ENCODE data around the gene IFNLR1.

The IFNLR1 gene

DNA sequence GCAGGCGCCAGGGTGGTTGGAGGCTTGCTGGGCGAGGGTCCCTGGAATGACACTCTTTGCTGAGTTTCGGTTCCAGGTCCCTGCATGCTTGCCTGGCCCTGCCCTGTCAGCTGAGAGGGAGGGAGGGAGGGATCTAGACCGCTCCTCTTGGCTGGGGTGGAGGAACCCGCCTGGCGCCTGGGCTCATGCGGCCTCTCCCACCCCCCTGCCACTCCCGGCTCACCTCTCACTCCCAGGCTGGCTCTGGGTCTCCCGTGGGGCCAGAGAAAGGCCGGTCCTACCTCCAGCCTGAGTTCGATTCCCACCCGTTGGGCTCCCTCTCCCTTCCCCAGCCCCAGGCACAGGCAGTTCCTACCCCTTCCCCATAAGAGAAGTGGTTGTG, 19.0 kb upstream of the IFNLR1 start:
- DNase-seq (ENCODE audit: low read depth in 2 of 2) = no peak

DNA sequence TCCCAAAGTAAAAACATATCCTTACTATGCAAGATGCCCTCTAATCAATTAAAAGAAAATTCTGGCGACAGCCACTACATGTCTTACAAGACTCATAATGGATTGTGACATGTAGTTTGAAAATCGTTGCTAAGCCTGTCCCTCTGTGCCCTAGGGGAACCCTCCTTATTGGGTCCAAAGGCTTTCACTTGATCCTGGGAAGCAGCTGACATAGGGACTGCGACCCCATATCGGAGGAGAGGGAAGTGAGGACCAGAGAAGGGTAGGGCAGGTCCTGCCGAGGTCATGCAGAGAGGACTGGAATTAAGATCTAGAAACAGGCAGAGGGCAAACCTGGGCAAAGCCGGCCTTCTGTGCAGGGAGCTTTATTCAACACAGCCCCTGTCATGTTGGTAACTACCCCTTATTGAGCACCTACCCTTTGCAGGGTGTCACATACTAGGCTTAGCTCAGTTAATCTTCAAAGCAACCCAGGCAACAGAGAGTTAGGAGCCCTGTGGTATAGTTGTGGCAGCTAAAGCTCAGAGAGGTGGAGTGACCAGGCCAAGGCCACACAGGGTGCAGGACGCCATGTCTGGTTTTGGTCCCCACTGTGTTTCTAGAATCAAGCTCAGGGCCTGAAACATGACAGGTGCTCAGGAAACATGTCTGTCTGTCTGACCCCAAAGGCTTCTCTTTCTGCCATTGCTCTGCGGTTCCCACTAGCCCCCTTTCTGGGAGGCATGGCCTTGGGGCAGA, 18.4 kb upstream of the IFNLR1 start:
- DNase-seq (ENCODE audit: low read depth in 2 of 2) = no peak

DNA sequence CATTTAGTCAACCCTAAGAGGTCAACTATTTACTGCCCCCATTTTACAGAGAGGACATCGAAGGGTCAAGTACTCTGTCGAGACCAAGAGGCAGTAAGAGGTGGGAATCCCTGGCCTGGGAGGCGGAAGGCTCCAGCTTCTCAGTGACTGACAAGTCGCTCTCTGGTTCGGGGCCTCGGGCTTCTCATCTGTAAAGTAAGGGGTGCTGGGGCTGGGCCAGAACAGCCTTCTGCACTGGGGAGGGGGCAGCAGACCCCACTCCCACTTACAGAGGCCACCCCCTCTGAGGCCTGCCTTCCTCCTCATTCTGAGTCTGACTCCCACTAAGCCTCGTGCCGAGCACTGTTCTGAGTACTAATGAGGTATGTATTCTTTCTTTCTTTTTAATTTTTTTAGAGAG, 17.0 kb upstream of the IFNLR1 start:
- DNase-seq (ENCODE audit: low read depth in 2 of 2) = no peak

DNA sequence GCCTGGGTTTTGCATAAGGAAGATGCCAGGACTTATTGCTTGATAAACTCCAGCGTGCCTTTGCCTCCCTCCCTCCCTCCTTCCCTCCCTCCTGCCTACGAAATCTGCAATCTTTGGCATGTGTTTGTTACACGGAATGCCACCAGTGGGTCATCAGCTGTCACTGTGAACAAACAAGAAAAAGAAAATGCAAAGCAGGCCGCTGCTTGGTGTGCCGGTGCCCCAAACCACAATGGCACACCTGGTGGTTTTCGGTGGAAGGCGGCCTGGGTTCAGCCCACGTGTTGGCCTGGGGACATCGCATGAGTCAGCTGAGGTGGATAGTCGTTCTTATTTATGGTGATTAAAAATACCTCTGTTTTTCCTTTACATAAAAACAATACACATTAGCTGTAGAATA, 16.3 kb upstream of the IFNLR1 start:
- DNase-seq (ENCODE audit: low read depth in 2 of 2) = peak in 1 of 2 donors; percentile 25

DNA sequence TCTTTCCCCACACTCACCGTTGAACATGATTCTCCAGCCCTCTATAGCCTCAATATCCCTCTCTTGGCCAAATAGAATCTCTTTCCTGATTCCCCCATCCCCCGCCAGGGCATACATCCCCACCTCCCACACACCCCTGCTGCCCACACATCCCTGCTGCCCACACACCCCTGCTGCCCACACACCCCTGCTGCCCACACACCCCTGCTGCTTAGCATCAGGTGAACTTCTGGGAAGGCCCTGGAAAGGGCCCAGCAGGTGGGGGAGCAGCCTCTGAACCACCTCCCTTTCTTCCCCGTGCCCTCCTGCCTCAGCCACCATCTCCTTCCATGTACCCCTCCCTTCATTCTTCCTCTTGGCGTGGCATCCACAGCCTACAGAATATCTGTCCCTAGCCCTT, 15.9 kb upstream of the IFNLR1 start:
- no peak for DNase-seq (ENCODE audit: low read depth in 2 of 2)

DNA sequence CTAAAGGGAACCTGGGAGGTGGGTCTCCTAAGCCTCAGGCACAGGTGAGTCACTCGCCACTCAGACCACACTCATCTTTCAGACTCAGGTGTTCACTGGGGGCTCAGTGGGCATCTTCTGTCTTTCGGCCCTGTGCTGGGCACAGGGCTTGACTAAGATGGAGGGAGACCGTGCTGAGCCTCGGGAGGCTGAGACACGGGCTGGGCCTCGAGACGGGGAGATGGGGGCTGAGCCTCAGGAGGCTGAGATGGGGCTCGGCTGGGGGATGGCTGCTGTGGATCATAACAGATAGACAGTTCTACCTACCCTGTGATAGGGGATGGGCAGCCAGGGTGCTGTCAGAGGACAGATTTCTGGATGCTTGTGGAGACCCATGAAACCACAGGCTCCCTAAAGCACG, 15.5 kb upstream of the IFNLR1 start:
- DNase-seq (ENCODE audit: low read depth in 2 of 2) = no peak

DNA sequence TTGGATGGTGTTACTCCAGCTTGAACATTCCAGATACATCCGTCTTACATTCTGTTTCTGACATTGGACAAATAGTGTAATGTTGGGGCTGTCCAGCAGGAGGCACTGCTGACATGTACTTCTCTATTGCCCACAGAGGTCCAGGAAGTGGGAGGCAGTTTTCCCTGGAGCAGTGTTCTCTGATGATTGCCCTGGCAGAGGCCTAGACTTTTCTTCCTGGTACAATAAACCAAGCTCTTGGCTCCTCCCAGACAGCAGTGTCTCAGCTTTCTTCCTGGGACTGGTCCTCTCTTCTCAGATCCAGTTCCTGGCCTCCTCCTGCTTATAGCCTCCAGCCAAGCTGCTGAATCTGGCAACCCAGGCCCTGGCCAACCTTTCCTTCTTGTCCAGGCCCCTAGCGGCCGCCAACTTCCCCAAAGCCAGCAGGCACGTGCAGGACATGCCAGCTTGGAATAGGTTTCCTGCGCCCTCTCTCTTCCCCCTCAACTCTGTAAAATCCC, 14.9 kb upstream of the IFNLR1 start:
- DNase-seq (ENCODE audit: low read depth in 2 of 2) = peak in 1 of 2 donors; percentile 40

DNA sequence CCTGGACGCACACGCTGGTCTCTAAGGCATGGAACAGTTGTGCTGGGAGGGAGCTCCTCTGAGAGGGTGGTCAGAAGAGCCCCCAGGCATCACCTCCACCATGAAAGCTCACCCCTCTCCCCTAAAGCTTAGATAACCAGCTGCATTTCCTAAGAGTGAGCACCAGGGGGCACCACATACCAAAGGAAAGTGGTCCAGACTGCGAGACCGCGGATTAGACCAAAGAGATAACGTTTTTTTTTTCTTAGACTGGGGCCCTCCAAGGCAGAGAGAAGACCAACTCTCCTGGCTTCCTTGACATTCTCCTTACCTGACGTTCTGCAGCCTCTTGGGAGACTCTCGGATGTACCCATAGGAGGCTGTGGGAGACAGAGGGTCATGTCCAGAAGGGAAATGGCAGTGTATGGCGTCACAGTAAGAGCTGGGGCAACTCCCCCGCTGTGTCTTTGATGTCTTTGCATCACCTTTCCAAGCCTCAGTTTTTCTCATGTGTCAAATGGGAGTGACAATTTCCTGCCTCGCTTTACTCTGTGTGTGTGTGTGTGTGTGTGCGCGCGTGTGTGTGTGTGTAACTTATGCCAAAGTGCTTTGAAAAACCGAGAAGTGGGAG, 12.3 kb upstream of the IFNLR1 start:
- DNase-seq (ENCODE audit: low read depth in 2 of 2) = peak; percentile 55 to 67

DNA sequence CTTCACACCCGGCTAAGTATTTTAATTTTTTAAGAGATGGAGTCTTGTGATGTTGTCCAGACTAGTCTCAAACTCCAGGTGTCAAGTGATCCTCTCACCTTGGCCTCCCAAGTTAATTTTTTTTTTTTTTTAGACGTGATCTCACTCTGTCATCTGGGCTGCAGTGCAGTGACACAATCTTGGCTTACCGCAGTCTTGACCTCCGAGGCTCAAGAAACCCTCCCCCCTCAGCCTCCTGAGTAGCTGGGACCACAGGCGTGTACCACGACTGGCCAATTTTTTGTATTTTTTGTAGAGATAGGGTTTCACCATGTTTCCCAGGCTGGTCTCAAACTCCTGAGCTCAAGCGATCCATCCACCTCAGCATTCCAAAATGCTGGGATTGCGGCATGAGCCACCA, 11.7 kb upstream of the IFNLR1 start:
- DNase-seq (ENCODE audit: low read depth in 2 of 2) = no peak

DNA sequence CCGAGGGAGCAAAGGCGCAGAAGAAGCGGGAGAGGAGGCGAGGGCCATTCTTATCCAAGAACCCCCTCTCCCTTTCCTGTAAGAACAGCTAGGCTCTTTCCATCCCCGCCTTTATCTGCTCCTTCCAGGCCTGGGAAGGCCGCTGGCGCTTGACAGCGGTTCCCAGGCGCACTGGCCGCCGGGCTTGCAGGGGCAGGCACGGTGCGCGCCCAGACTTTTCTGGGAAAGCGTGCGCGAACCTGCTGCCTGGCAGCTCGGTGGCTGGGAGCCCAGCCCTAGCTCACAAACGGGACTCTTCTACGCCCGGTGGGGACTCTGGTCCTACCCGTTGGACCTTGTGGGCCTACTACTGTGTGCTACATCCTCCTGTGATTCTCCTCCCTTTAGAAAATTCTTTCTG, 8.8 kb upstream of the IFNLR1 start:
- no peak for DNase-seq (ENCODE audit: low read depth in 2 of 2)

DNA sequence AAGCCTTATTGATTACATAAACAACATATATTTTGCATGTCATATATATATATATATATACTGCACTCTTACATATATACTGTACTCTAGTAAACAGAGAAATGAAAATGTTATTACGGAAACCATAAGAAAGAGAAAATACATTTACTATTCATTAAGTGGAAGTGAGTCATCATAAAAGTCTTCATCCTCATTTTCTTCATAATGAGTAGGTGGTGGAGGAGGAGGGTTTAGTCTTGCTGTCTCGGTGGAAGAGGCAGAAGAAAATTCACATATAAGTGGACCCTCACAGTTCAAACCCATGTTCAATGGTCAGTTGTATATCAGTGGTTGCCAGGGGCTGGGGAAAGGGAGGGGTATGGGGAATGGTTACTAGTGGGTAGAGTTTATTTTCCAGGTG, 8.0 kb upstream of the IFNLR1 start:
- DNase-seq (ENCODE audit: low read depth in 2 of 2) = no peak

DNA sequence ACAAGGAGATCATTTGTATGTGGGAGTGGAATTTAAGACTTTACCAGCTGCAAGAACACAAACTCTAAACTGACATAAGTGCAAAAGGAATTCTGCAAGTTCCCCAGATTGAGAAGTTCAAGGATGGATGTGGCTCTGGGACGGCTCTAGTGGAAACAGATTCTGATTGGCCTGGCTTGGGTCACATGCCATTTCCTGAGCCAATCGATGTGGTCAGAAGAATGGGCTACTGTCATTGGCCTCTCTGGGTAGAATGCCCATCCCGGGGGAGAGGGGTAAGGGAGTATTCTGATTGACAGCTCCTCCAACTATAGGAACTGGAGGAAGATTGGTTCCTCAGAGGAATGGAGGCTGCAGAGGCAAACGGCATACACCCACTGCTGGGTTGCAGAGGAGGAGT, 6.0 kb upstream of the IFNLR1 start:
- DNase-seq (ENCODE audit: low read depth in 2 of 2) = no peak

DNA sequence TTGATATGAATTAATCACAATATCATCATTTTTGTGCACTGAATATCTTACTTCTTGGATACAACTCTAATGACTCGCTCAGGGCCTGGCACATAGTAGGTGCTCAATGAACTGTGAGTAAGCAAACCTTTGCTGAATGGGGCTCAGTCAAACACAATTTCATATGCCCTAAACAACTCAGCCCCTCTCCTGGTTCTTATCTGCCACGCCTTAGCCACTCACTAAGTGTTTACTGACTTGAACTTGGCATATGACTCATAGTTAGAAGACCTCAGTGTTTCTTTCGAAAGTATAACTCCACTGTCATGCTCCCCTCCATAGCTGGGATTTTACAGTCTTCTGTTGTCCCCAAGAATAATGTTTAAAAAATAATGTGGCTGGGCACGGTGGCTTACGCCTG, 4.8 kb upstream of the IFNLR1 start:
- peak in 1 of 2 donors; percentile 15 for DNase-seq (ENCODE audit: low read depth in 2 of 2)

DNA sequence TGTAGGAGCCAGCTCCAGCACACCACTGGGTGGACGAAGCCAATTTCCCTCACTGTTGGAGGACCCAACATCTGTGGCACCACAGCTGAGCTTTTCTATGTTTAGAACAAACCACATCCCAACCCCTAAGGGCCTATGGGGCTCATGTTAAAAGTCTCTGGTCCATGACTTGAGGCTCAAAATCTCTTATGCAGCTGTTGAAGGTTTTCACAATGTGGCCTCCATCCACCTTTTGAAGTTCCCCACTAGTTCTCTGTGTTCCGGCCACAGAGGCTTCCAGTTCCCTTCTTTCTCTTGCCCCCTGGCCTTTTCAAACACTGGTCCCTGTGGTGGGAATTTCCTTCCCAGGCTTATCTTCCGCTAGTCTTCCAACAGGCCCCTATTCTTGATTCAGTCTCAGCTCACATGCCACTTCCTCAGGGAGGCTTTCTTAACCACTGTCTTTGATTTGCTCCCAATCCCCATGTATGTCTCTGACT, 3.9 kb upstream of the IFNLR1 start:
- DNase-seq (ENCODE audit: low read depth in 2 of 2) = no peak

DNA sequence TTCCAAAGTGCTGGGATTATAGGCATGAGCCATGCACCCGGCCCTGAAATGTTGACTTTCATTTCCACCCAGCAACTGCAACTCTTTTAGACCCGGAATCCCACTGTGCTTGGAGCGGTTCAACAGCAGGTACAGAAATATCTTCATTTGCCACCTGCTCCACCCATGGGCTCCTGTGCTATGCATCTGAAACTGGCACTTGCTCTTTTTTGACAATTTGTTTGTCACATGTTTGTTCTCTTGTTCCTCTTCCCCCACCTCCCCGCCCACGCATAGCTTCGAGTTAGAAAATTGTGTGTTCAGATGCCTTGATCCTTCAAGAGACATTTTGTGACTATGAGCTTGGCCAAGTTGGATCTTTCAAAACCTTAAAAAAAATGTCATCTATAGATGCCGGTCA, 2.4 kb upstream of the IFNLR1 start:
- DNase-seq (ENCODE audit: low read depth in 2 of 2) = no peak

DNA sequence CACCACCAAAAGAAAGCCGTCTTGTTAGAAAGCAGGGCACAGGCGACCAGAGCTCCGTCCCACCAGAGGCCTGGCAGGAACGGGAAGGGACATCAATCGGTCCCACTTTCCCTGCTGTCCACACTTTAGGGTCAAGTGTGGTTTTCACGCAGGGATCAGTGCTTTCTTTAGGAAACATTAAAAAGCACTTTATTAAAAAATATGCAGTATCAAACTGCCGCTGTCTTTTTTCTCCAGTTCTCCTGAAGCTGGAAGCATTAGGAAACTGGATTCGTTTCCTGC, 437 bp downstream of the IFNLR1 start:
- no peak for DNase-seq (ENCODE audit: low read depth in 2 of 2)

DNA sequence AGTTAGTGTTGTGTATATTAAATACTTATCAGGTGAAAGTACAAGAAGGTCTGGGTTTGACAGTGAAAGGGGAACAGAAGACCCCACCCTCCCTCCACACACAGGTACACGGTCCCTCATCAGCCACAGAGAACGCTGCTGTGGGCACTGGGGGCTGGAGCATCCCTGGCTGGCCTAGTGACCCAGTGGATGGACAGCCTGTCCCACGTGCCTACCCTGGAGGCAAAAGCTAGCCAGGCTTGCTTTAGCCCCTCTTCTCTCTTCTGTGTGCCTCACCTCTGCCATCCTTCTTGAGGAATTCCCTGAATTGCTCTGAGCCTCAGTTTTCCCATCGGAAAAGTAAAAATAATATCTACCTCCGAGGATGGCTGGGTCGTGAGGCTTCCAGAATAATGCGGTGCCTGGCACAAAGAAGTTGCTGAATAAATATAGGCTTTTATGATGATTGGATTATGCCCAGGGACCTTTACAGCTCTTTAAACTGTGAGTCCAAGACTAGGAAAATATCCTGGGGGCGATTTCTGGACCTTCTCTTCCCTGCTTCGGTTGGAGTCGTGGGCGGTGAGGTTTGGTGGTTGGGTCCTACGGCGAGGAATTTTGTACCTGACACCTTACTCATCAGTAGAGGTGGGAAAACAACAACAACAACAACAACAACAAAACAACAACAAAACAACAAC, 918 bp downstream of the IFNLR1 start:
- no peak for DNase-seq (ENCODE audit: low read depth in 2 of 2)

DNA sequence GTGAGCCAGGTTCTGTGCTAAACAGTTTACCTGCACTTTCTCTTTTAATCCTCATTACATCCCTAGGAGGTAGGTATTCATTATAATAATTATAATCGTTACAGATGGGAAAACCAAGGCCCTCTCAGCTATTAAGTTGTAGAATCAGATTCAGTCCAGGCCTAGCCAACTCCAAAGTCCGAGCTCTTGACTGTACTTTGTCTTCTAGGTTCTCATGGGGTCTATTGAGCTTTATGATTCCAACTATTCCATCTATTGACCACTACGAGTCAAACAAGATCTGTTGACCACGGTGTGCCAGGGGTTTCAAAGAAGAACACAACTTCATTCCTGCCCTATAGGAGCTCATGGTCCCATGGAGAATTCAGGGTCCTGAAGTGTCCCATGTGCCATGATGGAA, 2.0 kb downstream of the IFNLR1 start:
- no peak for DNase-seq (ENCODE audit: low read depth in 2 of 2)

DNA sequence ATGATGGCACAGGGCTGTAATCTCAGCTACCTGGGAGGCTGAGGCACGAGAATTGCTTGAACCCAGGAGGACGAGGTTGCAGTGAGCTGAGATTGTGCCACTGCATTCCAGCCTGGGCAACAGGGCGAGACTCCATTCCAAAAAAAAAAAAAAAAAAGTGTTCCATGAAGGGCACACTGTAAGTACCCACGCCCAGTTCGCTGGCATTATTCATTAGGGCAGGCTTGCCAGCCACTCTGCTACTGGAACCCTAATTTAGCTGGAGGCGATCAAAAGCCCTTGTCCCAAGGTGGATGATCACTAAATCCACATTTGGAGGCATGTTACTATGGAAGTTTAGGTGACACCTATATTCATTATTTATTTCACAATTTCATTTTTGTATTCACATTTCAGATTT, 5.0 kb downstream of the IFNLR1 start:
- no peak for DNase-seq (ENCODE audit: low read depth in 2 of 2)

DNA sequence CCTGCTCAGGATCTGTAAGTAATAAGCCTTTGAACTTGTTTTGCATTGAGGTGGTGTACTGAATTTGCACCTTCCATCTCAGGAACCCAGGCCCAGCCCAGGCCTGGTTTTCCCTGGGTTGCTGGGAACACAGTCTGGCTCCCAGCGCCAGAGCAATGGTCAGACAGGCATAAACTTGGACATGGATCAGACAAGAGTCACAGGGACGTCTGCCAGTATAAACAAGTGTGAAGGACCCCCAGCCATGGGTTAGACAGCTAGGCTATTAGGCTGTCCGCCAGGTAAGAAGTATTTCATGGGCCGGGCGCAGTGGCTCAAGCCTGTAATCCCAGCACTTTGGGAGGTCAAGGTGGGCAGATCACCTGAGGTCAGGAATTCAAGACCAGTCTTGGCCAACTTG, 5.5 kb downstream of the IFNLR1 start:
- no peak for DNase-seq (ENCODE audit: low read depth in 2 of 2)

DNA sequence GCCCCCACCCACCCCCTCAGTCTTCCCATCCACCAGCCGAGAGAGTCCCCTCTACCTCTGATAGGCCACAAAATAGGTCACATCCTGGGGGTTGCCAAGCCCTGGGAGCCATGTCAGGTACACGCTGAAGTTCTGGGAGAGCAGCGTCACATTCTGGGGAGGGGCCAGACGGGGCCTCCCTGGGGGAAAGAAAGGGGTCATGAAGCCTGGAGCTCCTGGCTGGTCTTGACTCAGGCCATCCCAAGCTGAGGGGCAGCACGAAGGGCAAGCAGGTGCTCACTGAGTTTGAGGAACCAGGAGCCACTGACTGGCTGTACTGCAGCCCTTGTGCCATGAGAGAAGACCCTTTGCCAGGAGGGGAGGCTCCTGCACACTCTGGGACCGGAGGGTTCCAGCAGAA, 6.4 kb downstream of the IFNLR1 start:
- no peak for DNase-seq (ENCODE audit: low read depth in 2 of 2)

DNA sequence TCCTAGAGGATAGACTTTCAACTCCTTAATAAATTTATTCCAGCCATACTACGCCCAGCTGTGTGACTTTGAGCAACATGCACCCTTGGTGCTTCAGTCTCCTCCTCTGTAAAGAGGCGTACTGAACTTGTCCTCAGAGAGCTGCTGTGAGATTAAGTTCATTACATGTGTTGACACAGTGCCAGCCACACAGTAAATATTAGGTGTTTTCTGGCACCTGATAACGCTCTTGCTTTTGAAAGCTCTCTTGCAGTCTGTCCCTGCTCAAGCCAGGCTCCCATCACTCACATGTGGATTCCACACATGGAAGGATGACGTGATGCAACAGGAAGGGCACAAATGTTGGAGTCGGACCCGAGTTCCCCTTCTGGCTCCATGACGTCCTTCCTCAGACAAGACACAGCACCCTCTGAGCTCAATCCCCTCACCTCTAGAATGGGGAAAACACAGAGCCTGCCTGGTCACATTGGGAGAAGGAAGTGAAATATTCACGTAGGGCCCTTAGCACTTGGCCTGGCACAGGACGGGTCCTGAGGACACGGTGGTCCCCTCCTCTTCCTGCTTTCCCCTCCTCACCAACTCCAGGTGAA, 7.7 kb downstream of the IFNLR1 start:
- no peak for DNase-seq (ENCODE audit: low read depth in 2 of 2)

DNA sequence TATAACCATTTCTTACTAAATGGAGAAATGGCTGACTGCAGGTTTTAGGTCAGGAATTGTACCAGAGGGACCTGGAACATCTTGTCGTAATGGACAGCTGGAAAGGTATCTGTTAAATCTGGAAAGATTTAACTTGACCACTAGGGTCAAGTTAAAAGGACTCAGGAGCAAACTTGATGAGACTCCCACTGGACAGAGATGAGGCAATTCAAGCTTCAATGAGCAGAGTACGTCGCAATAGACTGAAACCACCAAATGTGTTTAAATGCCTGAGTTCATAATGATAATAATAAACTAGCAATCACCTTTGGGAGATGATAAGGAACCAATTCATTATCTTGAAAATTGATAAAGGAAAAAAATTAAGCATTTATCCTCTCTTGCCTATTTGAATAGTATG, 8.7 kb downstream of the IFNLR1 start:
- no peak for DNase-seq (ENCODE audit: low read depth in 2 of 2)
